NB4 (cell line): ENCODE results near the gene DUSP28.

ENCODE experiments used
- CTCF ChIP-seq: IDR thresholded peaks from one replicate; pipeline ENCODE4 v1.5.1; 2012; ENCODE audit warnings: low read depth, low read length
- POLR2A ChIP-seq: IDR thresholded peaks from 2 replicates; pipeline ENCODE4 v1.6.1; 2011; ENCODE audit warnings: mild to moderate bottlenecking; ENCODE audit not compliant: insufficient read length; ENCODE audit errors: extremely low read depth

- TF ChIP-seq CTCF: no peak
- TF ChIP-seq POLR2A: no peak
Observed at GRCh38 chr2:240603846-240604245, 43.7 kb downstream of the DUSP28 start.
